Right ventricle myocardium superior (tissue), 1 donor: ENCODE measurements around the gene SGCD. TPM values are rescaled to one million over a fixed set of nuclear protein-coding genes. Genes with fewer than 3 reads are reported as not detected.

Source experiments
- ATAC-seq: fragments of 200-7000 bp; cut with Tn5 transposase; one replicate; pipeline ENCODE4 v1.9.1; 2020; ENCODE audit warnings: mild to moderate bottlenecking; ENCODE audit not compliant: poor library complexity
- DNase-seq: peaks from one replicate; pipeline ENCODE4 v3.0.0-alpha.2; 2020
- intact Hi-C: fragments of 100-400 bp; cut with DNase I; formaldehyde crosslinking; loops from one replicate; pipeline ENCODE4 v1.11.2; 2022
- long read RNA-seq: library from polyadenylated mRNA; unstranded; transcript quantifications from one replicate; pipeline ENCODE4 v2.0.0, GENCODE V29; 2021
- total RNA-seq: library from RNA; stranded (reverse); fragmentation: NEBNext Ultra II Directional; extraction: Animal tissue kit (Norgen Biotek cat#: 25700); gene quantifications from one replicate; pipeline ENCODE4 v1.2.1, GENCODE V29; 2021
- donor health status: DM: no; HTN: yes; CAD: no; lungs with severe emphysema.

Gene SGCD
- 81.5 TPM for total RNA-seq
- long read RNA-seq, full-length matches to known transcripts: 23 of 61 reads
- long read RNA-seq, partial matches to known transcripts: 13 of 61 reads
- long read RNA-seq, other reads (novel, unspliced or antisense): 25 of 61 reads

- peak; percentile 80 for DNase-seq
- intact Hi-C loops: no loop called here
- ATAC-seq: peak; percentile 86
These were observed at the start of gene SGCD for GRCh38 chr5:156326718-156327259. TSS of gene SGCD (plus strand) at chr5:156327164.

- ATAC-seq (peak; percentile 22), DNase-seq (no peak)
- intact Hi-C loops: no loop called here
These were observed 49.7 kb upstream of the SGCD start for GRCh38 chr5:156277290-156277689.

GRCh38 chr5:156295431-156295830 lies 31.5 kb upstream of the SGCD start:
- intact Hi-C loops: no loop called here
- DNase-seq (no peak), ATAC-seq (no peak)

- no peak for ATAC-seq
- DNase-seq: no peak
- intact Hi-C loops: no loop called here
These were observed 16.8 kb upstream of the SGCD start for GRCh38 chr5:156310115-156310514.

- DNase-seq: no peak
- ATAC-seq: peak; percentile 68
- intact Hi-C loops: no loop called here
These were observed 13.9 kb upstream of the SGCD start for GRCh38 chr5:156312897-156313694.

- DNase-seq (no peak), ATAC-seq (no peak)
- intact Hi-C loops: no loop called here
These were observed 12.5 kb upstream of the SGCD start for GRCh38 chr5:156314416-156314815.

- intact Hi-C loops: no loop called here
- ATAC-seq: no peak
- no peak for DNase-seq
These were observed 4.3 kb upstream of the SGCD start for GRCh38 chr5:156322666-156323065.

- no peak for DNase-seq
- intact Hi-C loops: no loop called here
- peak; percentile 35 for ATAC-seq
These were observed 332 bp downstream of the SGCD start for GRCh38 chr5:156327296-156327695.

- DNase-seq (no peak), ATAC-seq (peak; percentile 28)
- intact Hi-C loops: no loop called here
These were observed 1.2 kb downstream of the SGCD start for GRCh38 chr5:156328161-156328560.

- no peak for DNase-seq
- intact Hi-C loops: no loop called here
- peak; percentile 72 for ATAC-seq
These were observed 1.8 kb downstream of the SGCD start for GRCh38 chr5:156328766-156329165.

- intact Hi-C loops: no loop called here
- DNase-seq: peak; percentile 46
- ATAC-seq: peak; percentile 75
These were observed 2.2 kb downstream of the SGCD start for GRCh38 chr5:156329171-156329611.

GRCh38 chr5:156330141-156330870 lies 3.3 kb downstream of the SGCD start:
- DNase-seq (no peak), ATAC-seq (no peak)
- intact Hi-C loops: no loop called here

GRCh38 chr5:156331181-156331580 lies 4.2 kb downstream of the SGCD start:
- DNase-seq (no peak), ATAC-seq (no peak)
- intact Hi-C loops: no loop called here

GRCh38 chr5:156331845-156332244 lies 4.9 kb downstream of the SGCD start:
- DNase-seq (no peak), ATAC-seq (no peak)
- intact Hi-C loops: no loop called here

- ATAC-seq (no peak), DNase-seq (no peak)
- intact Hi-C loops: no loop called here
These were observed 5.3 kb downstream of the SGCD start for GRCh38 chr5:156332245-156332644.

GRCh38 chr5:156339139-156339841 lies 12.3 kb downstream of the SGCD start:
- ATAC-seq (no peak), DNase-seq (no peak)
- intact Hi-C loops: no loop called here

GRCh38 chr5:156340893-156341292 lies 13.9 kb downstream of the SGCD start:
- no peak for DNase-seq
- intact Hi-C loops: no loop called here
- ATAC-seq: no peak

- DNase-seq (no peak), ATAC-seq (no peak)
- intact Hi-C loops: no loop called here
These were observed 23.3 kb downstream of the SGCD start for GRCh38 chr5:156350256-156350655.

GRCh38 chr5:156351423-156351822 lies 24.5 kb downstream of the SGCD start:
- intact Hi-C loops: no loop called here
- DNase-seq (no peak), ATAC-seq (no peak)
